NK-92 (cell line): ENCODE measurements around the gene MTMR12.
"Not testable (repeated sequence)": the region's sequence is repeated elsewhere in the genome, so short reads cannot be mapped to it uniquely, and the experiment has no call there.

Source experiments
- DNase-seq: peaks from one replicate; lab custom pipeline; 2025; ENCODE audit not compliant: unreplicated experiment; lab: John Stamatoyannopoulos, UW

Gene MTMR12

DNA sequence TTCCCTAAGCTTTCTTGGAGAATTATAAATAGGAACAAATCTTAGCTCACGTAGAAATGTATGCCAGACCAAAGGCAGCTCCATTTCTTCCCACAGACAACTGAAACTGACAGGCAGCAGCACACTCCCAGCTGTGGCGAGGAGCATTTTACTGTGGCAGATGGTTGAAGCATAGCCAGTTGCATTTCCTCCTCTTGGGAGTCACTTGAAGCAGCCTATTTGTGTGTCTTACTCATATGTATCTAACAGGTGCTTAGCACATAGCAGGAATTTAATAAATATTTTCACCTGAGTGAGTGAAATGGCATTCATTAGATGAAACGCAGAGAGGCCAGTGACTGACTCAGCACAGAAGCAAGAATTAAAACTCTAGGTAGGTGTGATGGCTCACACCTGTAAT, 12.3 kb upstream of the MTMR12 start:
- DNase-seq = no peak

- no peak for DNase-seq
These were observed 11.0 kb upstream of the MTMR12 start for GRCh38 chr5:32323741-32324140.

DNA sequence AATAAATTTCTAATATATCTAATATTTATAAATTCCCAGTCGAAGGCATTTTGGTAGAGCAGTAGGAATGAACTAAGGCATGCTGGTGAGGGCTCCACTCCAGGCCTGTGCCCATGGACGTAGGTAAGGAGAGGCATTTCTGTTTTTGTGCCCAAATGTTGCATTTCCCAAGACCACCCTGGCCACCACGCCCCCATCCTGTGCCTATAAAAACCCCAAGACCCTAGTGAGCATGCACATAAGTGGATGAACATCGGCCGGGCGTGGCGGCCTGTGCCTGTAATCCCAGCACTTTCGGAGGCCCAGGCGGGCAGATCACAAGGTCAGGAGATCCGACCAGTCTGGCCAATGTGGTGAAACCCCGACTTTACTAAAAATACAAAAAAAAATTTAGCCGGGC, 10.1 kb upstream of the MTMR12 start:
- DNase-seq = no peak

GRCh38 chr5:32321787-32322186, 9.0 kb upstream of the MTMR12 start:
- not testable (repeated sequence) for DNase-seq

GRCh38 chr5:32320576-32320975, 7.8 kb upstream of the MTMR12 start:
- DNase-seq = no peak

DNA sequence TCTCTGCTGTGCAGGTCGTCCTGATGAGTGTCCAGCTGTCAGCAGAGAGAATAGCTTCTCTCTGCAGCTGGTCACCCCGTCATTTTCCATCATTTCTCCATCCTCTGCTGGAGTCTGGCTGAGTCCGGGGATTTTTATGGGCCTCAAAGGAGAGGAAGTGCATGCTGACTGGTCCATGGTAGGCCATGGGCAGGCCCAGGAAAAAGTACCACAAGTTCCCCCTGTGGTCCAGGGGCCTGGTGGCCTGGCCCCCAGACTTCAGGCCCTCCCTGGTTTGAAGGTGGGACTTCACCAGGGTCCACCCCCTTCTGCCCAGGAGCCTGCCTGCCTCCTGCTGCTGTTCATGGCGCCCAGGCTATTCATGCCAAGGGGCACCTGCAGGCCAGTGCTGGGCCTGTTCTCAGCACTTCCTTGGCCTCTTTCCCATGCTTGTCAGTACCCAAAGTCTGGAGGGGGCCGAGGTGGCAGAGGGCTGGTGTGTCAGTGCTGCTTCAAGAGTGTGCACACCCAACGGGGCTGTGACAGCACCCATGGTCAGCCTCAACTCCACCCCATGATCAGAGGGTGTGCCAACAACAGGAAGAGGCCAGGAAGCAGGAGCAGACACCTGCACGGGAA, 7.3 kb upstream of the MTMR12 start:
- no peak for DNase-seq

DNA sequence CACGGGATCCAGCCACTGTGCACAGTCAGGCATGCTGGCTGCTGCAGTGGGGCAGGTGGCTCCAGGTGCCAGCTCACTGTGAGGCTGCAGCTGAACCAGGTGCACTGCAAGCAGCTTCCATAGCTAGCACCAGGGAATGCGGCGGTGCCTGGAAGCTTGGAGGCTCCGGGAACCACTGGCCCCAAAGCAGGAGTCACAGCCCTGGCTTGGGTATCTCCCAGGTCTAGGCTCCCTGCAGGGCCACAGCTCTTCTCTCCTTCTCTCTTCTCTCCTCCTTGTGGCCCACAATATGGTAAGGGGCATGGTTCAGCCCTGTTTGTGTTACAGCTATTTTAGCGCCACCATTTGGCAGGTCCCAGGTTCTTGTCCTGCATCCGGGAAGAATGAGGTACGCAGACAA, 6.7 kb upstream of the MTMR12 start:
- no peak for DNase-seq

DNA sequence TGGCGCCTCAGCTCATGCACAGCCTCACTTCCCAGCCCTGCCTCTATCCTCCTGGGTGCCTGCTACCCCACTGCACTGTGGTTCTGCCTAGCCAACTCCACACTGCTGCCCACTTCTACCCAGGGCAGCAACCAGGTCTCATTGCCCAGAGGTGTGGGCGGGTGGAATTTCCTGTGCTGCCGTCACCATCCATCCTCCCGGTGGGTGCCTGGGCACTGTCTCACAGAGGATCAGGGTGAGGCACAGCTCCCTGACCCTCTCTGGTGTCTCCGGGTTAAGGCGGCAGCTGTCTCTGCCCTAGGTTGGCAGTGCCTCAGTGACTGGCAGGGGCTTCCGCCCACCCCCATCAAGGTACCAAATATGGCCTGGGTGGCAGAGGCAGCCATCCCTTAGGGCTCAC, 4.3 kb upstream of the MTMR12 start:
- no peak for DNase-seq

GRCh38 chr5:32315221-32316014, 2.7 kb upstream of the MTMR12 start:
- no peak for DNase-seq

DNA sequence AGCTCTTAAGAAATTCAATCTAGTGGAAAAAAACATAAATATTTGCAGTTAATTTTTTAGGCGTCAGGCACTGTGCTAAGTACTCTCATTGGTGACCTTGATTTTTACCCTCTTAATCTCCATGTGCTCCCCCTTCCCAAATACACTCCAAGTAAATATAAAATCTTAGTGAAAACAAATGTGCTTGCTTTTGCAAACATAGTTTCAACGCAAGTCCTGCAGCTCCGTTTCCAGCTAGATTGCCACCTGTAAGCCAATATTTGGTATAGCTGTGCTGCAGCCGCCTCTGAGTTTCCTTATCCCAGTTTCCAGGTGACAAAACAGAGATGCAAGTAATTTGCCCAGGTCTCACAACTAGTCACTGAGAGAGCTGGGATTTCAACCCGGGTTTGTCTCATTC, 1.9 kb upstream of the MTMR12 start:
- DNase-seq = no peak

- not testable (repeated sequence) for DNase-seq
These were observed 1.4 kb upstream of the MTMR12 start for GRCh38 chr5:32314152-32314488.

DNA sequence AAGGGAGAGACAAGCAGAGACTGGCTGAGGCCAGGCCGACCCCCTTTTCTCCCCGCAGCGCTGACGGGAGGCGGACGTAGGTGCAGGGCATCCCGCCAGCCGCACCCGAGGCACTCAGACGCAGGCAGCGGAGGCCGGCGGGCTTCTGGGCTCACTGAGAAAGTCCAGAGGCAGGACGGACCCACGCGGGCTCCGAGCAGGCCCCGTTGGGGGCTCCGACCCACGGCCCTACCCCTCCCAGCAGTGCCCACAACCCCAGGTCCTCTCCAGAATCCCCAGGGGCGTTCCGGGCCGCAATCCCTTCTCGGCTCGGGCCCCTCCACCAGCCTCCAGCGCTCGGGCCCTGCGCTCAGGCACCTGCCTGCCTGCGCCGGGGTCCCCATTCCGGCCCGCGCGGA, 543 bp downstream of the MTMR12 start:
- DNase-seq = no peak

- DNase-seq = no peak
These were observed 1.1 kb downstream of the MTMR12 start for GRCh38 chr5:32311404-32312196.

DNA sequence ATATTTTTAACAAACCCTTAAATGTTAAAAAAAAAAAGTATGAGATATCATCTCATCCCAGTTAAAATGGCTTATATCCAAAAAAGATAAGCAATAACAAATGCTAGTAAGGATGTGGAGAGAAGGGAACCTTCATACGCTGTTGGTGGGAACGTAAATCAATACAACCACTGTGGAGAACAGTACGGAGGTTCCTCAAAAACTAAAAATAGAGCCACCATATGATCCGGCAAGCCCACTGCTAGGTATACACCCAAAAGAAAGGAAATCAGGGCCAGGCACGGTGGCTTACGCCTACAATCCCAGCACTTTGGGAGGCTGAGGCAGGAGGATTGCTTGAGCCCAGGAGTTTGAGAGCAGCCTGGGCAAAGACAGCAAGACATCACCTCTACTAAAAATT, 3.0 kb downstream of the MTMR12 start:
- no peak for DNase-seq

GRCh38 chr5:32308946-32309345, 3.8 kb downstream of the MTMR12 start:
- no peak for DNase-seq

- DNase-seq = no peak
These were observed 5.0 kb downstream of the MTMR12 start for GRCh38 chr5:32307769-32308194.

- no peak for DNase-seq
These were observed 8.1 kb downstream of the MTMR12 start for GRCh38 chr5:32304622-32305021.

GRCh38 chr5:32303755-32304120, 9.0 kb downstream of the MTMR12 start:
- no peak for DNase-seq

- DNase-seq = no peak
These were observed 9.6 kb downstream of the MTMR12 start for GRCh38 chr5:32302835-32303754.

DNA sequence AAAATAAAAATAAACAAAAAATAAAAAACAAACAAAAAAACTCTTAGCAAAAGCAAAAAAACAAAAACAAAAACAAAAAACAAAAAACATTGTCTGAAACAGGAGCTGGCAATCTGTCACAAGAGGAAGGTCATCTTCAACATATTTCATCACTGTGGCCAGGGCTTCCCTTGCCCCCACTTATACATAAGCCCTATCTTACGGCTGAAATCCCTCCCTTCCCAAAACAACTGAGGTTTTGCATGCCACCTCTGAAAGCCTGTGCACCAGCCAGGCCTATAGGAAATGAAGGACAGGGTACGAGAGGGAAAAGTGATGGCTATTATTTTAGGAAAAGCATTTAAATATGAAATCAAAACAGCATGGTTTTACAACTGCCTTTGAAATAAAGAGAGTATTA, 10.8 kb downstream of the MTMR12 start:
- no peak for DNase-seq

DNA sequence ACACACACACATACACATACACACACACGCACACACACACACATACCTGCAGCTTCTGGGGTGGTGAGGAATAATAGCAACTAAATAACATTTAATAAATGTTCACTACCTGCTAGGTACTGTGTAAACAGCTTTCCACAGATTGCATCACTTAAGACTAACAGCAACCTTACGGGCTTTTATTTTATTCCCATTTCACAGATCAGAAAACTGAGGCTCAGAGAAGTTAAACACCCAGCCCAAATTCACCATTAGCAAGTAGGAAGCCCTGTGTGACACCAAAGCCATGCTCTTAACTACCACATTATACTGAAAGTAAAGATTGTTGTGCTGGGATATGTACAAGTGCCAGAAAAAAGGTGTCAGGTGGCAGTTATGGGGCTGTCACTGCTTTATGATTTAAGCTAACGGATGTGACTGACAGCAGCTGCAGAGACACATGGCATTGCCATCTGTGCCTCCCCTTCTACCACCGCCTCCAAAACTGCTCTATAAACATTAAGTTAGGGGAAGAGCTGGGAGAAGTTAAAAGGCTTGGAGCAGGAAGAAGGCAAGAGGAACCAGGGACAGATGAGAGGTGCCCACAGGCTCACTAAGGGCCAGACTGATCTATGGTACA, 13.6 kb downstream of the MTMR12 start:
- DNase-seq = no peak
